Stomach (tissue), 9 donors: ENCODE measurements around the gene CHCHD5. TPM values are rescaled to one million over a fixed set of nuclear protein-coding genes. Genes with fewer than 3 reads are reported as not detected.

ENCODE experiments used
- DNase-seq, 2 donors: peaks; one replicate each; pipeline versions ENCODE4 v3.0.0 to v3.0.0-alpha.2; 2013 to 2019
- H3K27ac ChIP-seq, 5 donors: fragments of 200-600 bp in 4 of 5; sonication (generic) in 4 of 5; one replicate each; pipeline ENCODE4 v1.5.1; 2013 to 2019; ENCODE audit warnings: mild to moderate bottlenecking in 1 of 5, moderate library complexity in 1 of 5
- H3K27me3 ChIP-seq, 3 donors: fragments of 200-600 bp; sonication (generic); one replicate each; pipeline ENCODE4 v1.5.1; 2017 to 2019; ENCODE audit warnings: mixed run types in 1 of 3
- H3K36me3 ChIP-seq, 4 donors: fragments of 200-600 bp; sonication (generic); 1 replicate in 3 of 4; 2 replicates in 1 of 4; pipeline ENCODE4 v1.5.1; 2016 to 2019
- H3K4me1 ChIP-seq, 4 donors: fragments of 200-600 bp; sonication (generic); one replicate each; pipeline ENCODE4 v1.5.1; 2016 to 2019
- H3K4me3 ChIP-seq, 4 donors: fragments of 200-600 bp; sonication (generic) in 3 of 4; one replicate each; pipeline ENCODE4 v1.5.1; 2016 to 2019; ENCODE audit warnings: mild to moderate bottlenecking in 1 of 4
- H3K9me3 ChIP-seq, 4 donors: fragments of 200-600 bp; sonication (generic); one replicate each; pipeline ENCODE4 v1.5.1; 2016 to 2019
- CTCF ChIP-seq, 7 experiments: fragments of 450-650 bp in 4 of 7; fragments of 200-600 bp in 3 of 7; sonication (generic) in 3 of 7; IDR thresholded peaks; one replicate each; pipeline ENCODE4 v1.5.1; 2016 to 2019; ENCODE audit warnings: antibody characterized with exemption in 7 of 7, control low read depth in 2 of 7, mild to moderate bottlenecking in 1 of 7
- EP300 ChIP-seq: sonication (generic); formaldehyde crosslinking; IDR thresholded peaks from one replicate; pipeline ENCODE4 v1.6.1; 2017; ENCODE audit warnings: antibody characterized with exemption
- POLR2A ChIP-seq, 4 donors: fragments of 450-650 bp; IDR thresholded peaks; one replicate each; pipeline ENCODE4 v1.6.1; 2016; ENCODE audit warnings: antibody characterized with exemption in 4 of 4, control low read depth in 2 of 4, mild to moderate bottlenecking in 1 of 4, moderate library complexity in 1 of 4
- POLR2AphosphoS5 ChIP-seq, 3 donors: sonication (generic); formaldehyde crosslinking; IDR thresholded peaks; one replicate each; pipeline ENCODE4 v1.6.1; 2016; ENCODE audit warnings: antibody characterized with exemption in 3 of 3
- WGBS, 5 donors: extraction: QIAGEN DNeasy Blood & Tissue Kit in 3 of 5; methylation state at CpG; one replicate each; pipeline versions ENCODE4 v1.1.5 to v1.1.7; 2013 to 2018; 5-methylcytosine and 5-hydroxymethylcytosine counted together
- intact Hi-C: fragments of 100-400 bp; cut with DNase I; formaldehyde crosslinking; loops from one replicate; pipeline ENCODE4 v1.15.1; 2023; ENCODE audit warnings: low total_unique reads
- polyA plus RNA-seq, 3 donors: library from polyadenylated mRNA; stranded (reverse); fragments of 200-250 nt; gene quantifications; one replicate each; pipeline ENCODE4 v1.2.3, GENCODE V29; 2013
- total RNA-seq, 5 donors: library from RNA; depleted of rRNA; stranded (reverse); fragments of >200 nt; gene quantifications; one replicate each; pipeline versions ENCODE4 v1.1.0 to v1.2.3, GENCODE V29; 2014 to 2016
- donor health status: healthy with polysubstance abuse.
- donor health status: Bipolar disorder and iron deficiency.
- donor health status: healthy.

Gene CHCHD5
- total and polyA plus RNA-seq, 8 donors, result 9.5 to 111 (median 45.9) TPM

GRCh38 chr2:112600634-112601033, 16.2 kb downstream of the CHCHD5 start:
- peaks cover 0 to 15% (median 3%) of the 10 kb centered on the region in 4 donors for H3K4me1 ChIP-seq
- H3K27me3 ChIP-seq, result no peaks in the 10 kb centered on the region
- intact Hi-C loops, result loop anchor here (5.0 kb wide), 1 partner anchor 122 kb away; the partner anchor contains the start of gene NT5DC4
- H3K4me3 ChIP-seq, result no peak overlapping the region
- no peaks in the 10 kb centered on the region for H3K36me3 ChIP-seq
- TF ChIP-seq CTCF (IDR thresholded peaks at IDR 0.05), result no peak
- no peak for TF ChIP-seq EP300
- no peak for TF ChIP-seq POLR2AphosphoS5 (IDR thresholded peaks at IDR 0.05)
- TF ChIP-seq POLR2A (IDR thresholded peaks at IDR 0.05), result no peak
- no peak overlapping the region for H3K27ac ChIP-seq
- WGBS, 5 donors, result 66 to 91% (median 82%) methylated on average over 3 of the region's 3 CpGs
- no peaks in the 10 kb centered on the region for H3K9me3 ChIP-seq
- DNase-seq, result no peak

DNA sequence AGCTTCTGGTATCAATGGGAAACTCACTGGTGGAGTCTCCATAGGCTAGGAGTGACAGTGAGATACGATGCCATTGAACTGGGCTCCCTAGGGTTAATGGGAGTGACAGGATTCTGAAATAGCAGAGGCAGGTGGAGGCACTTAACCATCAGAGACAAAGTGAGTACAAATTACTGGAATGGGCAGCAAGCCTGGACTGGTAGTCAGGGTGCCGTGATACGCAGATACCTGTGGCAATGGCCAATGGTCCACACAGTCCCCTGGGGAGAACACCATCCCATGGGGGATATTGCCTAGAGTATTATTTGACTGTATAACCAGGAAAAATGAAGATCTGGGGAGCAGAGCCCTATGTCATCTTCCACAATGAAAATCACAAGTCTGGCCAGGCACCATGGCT, 17.3 kb downstream of the CHCHD5 start:
- TF ChIP-seq POLR2AphosphoS5 (IDR thresholded peaks at IDR 0.05) (no peak), EP300 (no peak), CTCF (IDR thresholded peaks at IDR 0.05) (no peak)
- Histone ChIP-seq H3K4me1 (peaks cover 0 to 15% (median 3%) of the 10 kb centered on the region in 4 donors), H3K36me3 (no peaks in the 10 kb centered on the region), H3K4me3 (no peak overlapping the region), H3K9me3 (no peaks in the 10 kb centered on the region), H3K27me3 (no peaks in the 10 kb centered on the region), H3K27ac (no peak overlapping the region)
- no peak for DNase-seq
- WGBS, 5 donors, result 88 to 100% (median 95%) methylated on average over 2 to 3 of the region's 3 CpGs
- intact Hi-C loops, result loop anchor here (5.0 kb wide), 1 partner anchor 121 kb away; the partner anchor contains the start of gene NT5DC4

DNA sequence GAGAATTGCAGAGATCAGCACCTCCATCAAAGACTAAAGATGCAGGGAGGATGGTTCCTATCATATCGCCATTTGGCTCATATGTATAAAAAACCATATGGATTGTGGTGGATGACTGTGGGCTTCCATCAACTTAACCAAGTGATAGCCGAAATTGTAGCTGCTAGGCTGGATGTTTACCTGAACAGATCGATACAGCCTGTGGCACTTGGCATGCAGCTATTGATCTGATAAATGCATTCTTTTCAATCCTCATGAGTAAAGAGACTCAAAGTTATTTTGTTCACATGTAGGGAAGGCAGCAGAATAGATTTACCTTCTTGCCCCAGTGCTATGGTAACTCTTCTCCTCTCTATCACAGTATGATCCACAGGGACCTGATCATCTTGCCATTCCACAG, 18.5 kb downstream of the CHCHD5 start:
- no peak overlapping the region for H3K4me3 ChIP-seq
- no peaks in the 10 kb centered on the region for H3K36me3 ChIP-seq
- no peaks in the 10 kb centered on the region for H3K9me3 ChIP-seq
- H3K27me3 ChIP-seq, result no peaks in the 10 kb centered on the region
- DNase-seq, result no peak
- intact Hi-C loops, result loop anchor here (5.0 kb wide), 1 partner anchor 119 kb away; the partner anchor contains the start of gene NT5DC4
- no peak overlapping the region for H3K27ac ChIP-seq
- peaks cover 0 to 15% (median 3%) of the 10 kb centered on the region in 4 donors for H3K4me1 ChIP-seq
- 66 to 90% (median 80%) methylated on average over 3 of the region's 3 CpGs for WGBS, 5 donors
- no peak for TF ChIP-seq POLR2A (IDR thresholded peaks at IDR 0.05)
- TF ChIP-seq EP300, result no peak
- TF ChIP-seq CTCF (IDR thresholded peaks at IDR 0.05), result no peak
- TF ChIP-seq POLR2AphosphoS5 (IDR thresholded peaks at IDR 0.05), result no peak

GRCh38 chr2:112603731-112604130, 19.3 kb downstream of the CHCHD5 start:
- no peak overlapping the region for H3K27ac ChIP-seq
- no peak overlapping the region for H3K4me3 ChIP-seq
- intact Hi-C loops, result loop anchor here (5.0 kb wide), 1 partner anchor 119 kb away; the partner anchor contains the start of gene NT5DC4
- DNase-seq, result no peak
- H3K36me3 ChIP-seq, result no peaks in the 10 kb centered on the region
- WGBS, 5 donors, result 79 to 91% (median 89%) methylated on average over 2 of the region's 2 CpGs
- H3K27me3 ChIP-seq, result no peaks in the 10 kb centered on the region
- H3K9me3 ChIP-seq, result no peaks in the 10 kb centered on the region
- peaks cover 0 to 15% (median 3%) of the 10 kb centered on the region in 4 donors for H3K4me1 ChIP-seq
- no peak for TF ChIP-seq POLR2AphosphoS5 (IDR thresholded peaks at IDR 0.05)
- no peak for TF ChIP-seq POLR2A (IDR thresholded peaks at IDR 0.05)
- no peak for TF ChIP-seq CTCF (IDR thresholded peaks at IDR 0.05)
